GM10266 (cell line): ENCODE measurements around the gene IRGC.

Source experiments
- DNase-seq: peaks from one replicate; pipeline ENCODE4 v3.0.0; 2012; ENCODE audit errors: extremely low spot score
- TF ChIP-seq, protein P1 (sequence below): IDR thresholded peaks from 2 replicates; pipeline ENCODE4 v1.5.1; 2012; ENCODE audit warnings: mild to moderate bottlenecking, low read depth; ENCODE audit not compliant: control insufficient read depth, insufficient read depth; ENCODE audit errors: missing control alignments

Gene IRGC

DNA sequence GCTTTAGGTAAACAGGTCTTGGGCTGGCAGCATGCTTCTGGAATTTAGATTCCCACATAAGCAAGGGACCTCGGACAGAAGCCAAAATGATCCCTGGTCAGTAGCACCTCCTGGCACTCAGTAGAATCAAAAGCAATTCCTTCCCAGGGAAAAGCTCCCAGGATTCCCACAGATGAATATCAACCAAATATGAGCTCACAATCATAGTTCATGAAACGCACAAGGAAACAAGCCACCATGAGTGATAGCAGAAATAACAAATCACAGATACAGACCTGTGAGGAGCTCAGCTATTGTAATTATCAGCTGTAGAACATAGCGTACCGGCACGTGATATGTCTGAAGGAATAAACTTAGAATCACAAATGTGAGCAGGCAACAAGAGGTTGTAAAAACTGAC, 24.1 kb upstream of the IRGC start:
- DNase-seq = no peak
- TF ChIP-seq, protein P1, sequence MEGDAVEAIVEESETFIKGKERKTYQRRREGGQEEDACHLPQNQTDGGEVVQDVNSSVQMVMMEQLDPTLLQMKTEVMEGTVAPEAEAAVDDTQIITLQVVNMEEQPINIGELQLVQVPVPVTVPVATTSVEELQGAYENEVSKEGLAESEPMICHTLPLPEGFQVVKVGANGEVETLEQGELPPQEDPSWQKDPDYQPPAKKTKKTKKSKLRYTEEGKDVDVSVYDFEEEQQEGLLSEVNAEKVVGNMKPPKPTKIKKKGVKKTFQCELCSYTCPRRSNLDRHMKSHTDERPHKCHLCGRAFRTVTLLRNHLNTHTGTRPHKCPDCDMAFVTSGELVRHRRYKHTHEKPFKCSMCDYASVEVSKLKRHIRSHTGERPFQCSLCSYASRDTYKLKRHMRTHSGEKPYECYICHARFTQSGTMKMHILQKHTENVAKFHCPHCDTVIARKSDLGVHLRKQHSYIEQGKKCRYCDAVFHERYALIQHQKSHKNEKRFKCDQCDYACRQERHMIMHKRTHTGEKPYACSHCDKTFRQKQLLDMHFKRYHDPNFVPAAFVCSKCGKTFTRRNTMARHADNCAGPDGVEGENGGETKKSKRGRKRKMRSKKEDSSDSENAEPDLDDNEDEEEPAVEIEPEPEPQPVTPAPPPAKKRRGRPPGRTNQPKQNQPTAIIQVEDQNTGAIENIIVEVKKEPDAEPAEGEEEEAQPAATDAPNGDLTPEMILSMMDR = no peak

DNA sequence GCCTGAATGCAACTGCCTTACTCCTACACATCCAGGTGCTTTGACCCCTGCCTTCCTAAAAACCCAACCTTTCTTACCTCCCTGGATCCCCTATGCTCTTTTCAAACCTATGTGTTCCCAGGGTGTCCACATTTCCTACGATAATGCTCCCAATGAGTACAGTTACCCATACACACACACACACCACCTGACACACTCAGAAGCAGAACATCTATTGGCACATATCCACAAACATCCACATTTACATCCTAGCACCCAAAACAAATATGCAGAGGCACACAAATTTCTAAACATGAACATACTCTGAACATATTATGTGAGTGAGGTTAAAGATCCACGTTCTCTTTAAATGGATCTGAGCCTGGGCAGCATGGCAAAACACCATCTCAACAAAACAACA, 23.5 kb upstream of the IRGC start:
- no peak for DNase-seq
- TF ChIP-seq, protein P1 = no peak

DNA sequence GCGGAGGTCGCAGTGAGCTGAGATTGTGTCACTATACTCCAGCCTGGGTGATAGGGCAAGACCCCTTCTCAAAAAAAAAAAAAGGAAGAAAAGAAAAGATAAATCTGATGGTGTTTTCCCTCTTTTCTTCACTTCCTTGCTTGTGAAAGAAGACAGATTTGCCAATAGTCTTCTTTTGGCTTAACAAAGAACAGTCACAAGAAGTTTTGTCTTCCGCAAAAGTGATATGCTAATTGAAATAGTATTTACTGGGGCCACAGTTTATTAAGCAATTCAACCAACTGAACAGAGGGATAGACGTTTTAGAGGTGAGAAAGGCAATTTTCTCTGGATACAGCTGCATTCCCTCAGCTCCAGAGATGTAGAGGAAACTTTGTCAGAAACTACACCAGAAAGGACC, 23.0 kb upstream of the IRGC start:
- TF ChIP-seq, protein P1 = no peak
- DNase-seq = no peak

DNA sequence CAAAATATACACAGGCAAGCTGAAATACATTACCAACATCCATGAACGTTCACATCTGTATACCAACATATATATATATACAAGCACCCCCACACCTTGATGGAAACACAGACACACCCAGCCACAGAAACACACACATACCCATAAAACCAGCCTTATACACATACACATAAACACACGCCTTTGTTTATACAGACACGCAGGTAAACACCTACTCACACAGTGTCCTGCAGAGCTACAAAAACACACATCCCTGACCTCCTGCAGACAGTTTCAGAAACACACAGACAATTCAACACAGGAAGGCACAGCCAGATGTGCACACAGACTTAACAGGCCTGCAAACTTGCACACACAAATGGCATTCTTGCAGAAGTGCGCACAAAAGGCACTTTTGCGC, 21.3 kb upstream of the IRGC start:
- DNase-seq = no peak
- TF ChIP-seq, protein P1 = no peak

DNA sequence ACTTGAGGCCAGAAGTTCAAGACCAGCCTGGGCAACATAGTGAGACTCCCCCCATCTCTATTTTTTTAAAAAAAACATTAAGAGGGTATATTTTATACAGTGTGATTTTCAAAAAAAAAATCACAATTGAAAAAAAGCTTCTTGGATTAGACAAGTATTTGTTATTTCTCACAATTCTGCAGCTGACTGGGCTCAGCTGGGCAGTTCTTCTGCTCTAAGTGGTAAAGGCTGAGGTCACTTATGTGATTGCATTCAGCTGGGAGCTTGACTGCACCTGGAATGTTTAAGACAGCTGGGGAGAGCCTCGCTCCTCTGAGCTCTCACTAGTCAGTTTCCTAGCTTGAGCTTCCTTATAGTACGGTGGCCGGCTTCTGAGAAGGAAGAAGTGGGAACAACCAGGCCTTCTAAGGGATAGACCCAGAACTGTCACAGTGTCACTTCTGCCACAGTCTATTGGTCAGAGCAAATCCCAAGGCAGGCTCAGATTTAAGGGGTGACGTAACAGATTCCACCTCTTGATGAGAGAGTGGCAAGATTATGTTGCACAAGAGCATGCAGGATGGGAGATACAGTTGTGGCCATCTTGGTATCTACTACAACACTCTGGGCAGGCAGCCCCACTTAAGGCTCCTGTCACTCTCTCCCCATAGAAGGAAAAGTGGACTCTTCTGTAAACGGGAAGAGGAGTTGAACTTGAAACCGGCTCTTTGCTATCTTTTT, 19.7 kb upstream of the IRGC start:
- DNase-seq = no peak
- TF ChIP-seq, protein P1 = no peak

DNA sequence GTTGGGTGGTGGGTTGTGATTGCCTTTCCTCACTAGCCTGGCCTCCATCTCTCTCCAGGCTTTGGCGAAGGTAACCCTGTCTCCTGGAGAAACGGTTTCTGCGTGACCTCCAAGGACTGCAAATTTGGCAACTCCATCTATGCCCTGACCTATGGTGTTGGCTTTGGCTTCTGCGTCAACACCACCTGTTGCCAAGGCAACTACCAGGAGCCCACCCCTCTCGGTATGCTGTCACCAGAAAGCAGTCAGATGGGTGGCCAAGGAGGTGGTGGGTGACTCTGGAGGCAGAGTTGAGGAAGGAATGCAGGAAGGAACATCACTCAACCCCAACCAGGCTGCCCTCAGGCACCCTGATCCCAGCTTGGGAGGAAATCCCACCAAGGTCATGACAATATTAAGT, 18.6 kb upstream of the IRGC start:
- DNase-seq = no peak
- TF ChIP-seq, protein P1 = no peak

DNA sequence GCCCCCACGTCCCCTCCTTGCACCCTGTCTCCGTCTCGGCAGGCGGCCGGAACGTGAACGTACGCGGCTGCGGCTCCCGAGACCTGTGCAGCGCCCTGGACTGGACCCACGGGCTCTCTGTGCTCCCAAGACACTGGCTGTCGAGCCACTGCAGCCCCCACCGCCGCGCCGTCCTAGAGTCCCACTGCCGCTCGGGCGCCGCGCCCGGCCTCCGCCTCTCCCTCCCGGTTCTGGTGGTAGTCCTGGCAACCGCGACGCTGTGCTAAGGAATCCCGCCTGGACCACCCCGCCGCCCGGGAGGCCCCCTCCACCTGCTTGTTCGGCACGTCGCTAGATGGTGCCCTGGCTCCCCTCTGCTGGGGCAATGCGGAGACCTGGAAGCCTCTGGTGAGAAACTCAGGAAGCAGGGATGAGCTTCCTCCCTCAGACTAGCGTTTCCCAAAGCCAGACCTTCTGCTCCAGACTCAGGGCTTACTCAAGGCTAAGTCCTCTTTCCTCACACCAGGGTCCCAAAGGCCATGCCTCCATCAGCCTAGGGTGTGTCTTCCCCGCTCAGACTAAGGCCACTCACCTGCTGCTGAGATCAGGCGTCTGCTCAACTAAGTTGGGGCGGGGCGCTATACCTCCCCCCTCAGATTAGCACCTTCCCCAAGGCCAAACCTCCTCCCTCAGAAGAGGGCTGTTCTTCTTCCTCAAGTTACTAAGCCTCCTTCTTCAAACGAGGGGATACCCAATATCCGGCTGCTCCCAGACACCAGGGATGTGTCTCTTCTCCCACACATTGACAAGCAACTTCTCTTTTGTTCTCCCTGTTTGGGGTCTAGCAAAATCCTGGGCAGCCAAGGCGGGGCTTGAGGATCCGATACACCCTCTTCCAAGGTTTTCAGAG, 16.1 kb upstream of the IRGC start:
- TF ChIP-seq, protein P1 = peak; percentile 13
- no peak for DNase-seq
